ENCODE data around the gene PANX3. TPM values are rescaled to one million over a fixed set of nuclear protein-coding genes. Genes with fewer than 3 reads are reported as not detected.
A peak's percentile ranks its signal among the peaks of the same experiment; 100 is the strongest.

The PANX3 gene
- total and polyA plus RNA-seq, 4 donors: not detected

DNA sequence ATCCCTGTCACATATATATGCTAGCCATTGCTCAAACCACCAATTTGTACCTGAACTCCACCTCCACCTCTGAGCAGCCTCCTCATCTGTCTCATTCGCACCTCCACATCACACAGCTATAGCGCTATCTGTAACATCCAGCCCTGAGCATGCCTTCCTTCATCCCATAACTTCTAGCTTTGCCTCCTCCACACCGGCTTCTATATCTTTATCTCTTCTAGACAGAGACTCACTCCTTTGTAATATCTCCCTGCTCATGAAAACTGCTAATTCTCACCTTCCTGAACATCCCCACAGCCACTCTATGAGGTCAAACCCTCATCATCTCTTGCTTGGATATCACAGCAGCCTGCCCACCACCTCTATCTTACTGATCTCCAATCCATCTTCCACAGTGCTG, 56.4 kb downstream of the PANX3 start:
- H3K27ac ChIP-seq (ENCODE audit: low read depth in 1 of 2, low read length in 2 of 2): no peak overlapping the region
- H3K9me3 ChIP-seq (ENCODE audit: control insufficient read depth in 4 of 4, low read length in 3 of 4): no peaks in the 10 kb centered on the region
- WGBS: 97% methylated on average over 3 of the region's 3 CpGs
- H3K9ac ChIP-seq (ENCODE audit: low read depth in 1 of 2, low read length in 2 of 2): no peak overlapping the region
- DNase-seq (ENCODE audit: low spot score): no peak
- TF ChIP-seq, protein P1, sequence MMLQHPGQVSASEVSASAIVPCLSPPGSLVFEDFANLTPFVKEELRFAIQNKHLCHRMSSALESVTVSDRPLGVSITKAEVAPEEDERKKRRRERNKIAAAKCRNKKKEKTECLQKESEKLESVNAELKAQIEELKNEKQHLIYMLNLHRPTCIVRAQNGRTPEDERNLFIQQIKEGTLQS (IDR thresholded peaks at IDR 0.05): no peak
- TF ChIP-seq EGR1 (IDR thresholded peaks at IDR 0.05; ENCODE audit: low read depth in 2 of 2) (no peak), RXRA (IDR thresholded peaks at IDR 0.05) (no peak), HNF4A (conservative IDR thresholded peaks at IDR 0.05) (no peak), HNF4G (IDR thresholded peaks at IDR 0.05) (no peak), FOXA1 (IDR thresholded peaks at IDR 0.05) (no peak)
- TF ChIP-seq, protein P2, sequence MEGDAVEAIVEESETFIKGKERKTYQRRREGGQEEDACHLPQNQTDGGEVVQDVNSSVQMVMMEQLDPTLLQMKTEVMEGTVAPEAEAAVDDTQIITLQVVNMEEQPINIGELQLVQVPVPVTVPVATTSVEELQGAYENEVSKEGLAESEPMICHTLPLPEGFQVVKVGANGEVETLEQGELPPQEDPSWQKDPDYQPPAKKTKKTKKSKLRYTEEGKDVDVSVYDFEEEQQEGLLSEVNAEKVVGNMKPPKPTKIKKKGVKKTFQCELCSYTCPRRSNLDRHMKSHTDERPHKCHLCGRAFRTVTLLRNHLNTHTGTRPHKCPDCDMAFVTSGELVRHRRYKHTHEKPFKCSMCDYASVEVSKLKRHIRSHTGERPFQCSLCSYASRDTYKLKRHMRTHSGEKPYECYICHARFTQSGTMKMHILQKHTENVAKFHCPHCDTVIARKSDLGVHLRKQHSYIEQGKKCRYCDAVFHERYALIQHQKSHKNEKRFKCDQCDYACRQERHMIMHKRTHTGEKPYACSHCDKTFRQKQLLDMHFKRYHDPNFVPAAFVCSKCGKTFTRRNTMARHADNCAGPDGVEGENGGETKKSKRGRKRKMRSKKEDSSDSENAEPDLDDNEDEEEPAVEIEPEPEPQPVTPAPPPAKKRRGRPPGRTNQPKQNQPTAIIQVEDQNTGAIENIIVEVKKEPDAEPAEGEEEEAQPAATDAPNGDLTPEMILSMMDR (IDR thresholded peaks at IDR 0.05; ENCODE audit: low read depth, low read length, missing input control): no peak
- TF ChIP-seq, protein P3, sequence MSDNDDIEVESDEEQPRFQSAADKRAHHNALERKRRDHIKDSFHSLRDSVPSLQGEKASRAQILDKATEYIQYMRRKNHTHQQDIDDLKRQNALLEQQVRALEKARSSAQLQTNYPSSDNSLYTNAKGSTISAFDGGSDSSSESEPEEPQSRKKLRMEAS (IDR thresholded peaks at IDR 0.05): no peak
- H3K36me3 ChIP-seq (ENCODE audit: control insufficient read depth in 4 of 4, insufficient read depth in 3 of 4, low read depth in 1 of 4, low read length in 3 of 4): peaks cover 0 to 3% (median 1%) of the 10 kb centered on the region in 4 donors
- peaks cover 1 to 6% (median 1%) of the 10 kb centered on the region in 4 donors for H3K4me1 ChIP-seq (ENCODE audit: control insufficient read depth in 4 of 4, insufficient read depth in 4 of 4, low read length in 3 of 4)
- H3K4me3 ChIP-seq (ENCODE audit: low read depth in 1 of 3, low read length in 3 of 3): no peak overlapping the region
- no peaks in the 10 kb centered on the region for H3K27me3 ChIP-seq (ENCODE audit: control insufficient read depth in 4 of 4, insufficient read depth in 4 of 4, low read length in 3 of 4)

DNA sequence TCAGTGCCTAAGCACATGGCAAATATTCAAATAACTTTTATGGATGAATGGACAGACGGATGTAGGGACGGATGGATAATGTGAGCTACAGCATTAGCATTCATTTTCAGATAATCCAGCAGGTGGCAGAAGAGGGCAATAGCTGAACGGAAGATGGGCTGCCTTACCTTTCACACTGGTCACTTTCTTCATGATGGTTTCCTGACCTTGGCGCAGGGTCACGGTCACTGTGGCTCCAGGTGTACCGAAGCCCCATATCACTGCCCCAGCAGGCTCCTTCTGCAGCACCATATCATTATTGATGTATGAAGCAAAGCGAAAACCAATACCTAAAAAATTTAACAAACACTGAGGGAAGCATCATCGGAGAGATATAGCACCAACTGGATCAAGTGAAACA, 58.0 kb downstream of the PANX3 start:
- no peak for TF ChIP-seq SP1 (IDR thresholded peaks at IDR 0.05)
- peak; percentile 95 to 98 for TF ChIP-seq RAD21 (IDR thresholded peaks at IDR 0.05)
- peak in 1 of 2 donors; percentile 30 for TF ChIP-seq RXRA (IDR thresholded peaks at IDR 0.05)
- TF ChIP-seq, protein P2 (IDR thresholded peaks at IDR 0.05; ENCODE audit: low read depth, low read length, missing input control): peak; percentile 80
- Histone ChIP-seq H3K4me3 (ENCODE audit: low read depth in 1 of 3, low read length in 3 of 3) (no peak overlapping the region), H3K27me3 (ENCODE audit: control insufficient read depth in 4 of 4, insufficient read depth in 4 of 4, low read length in 3 of 4) (no peaks in the 10 kb centered on the region), H3K9ac (ENCODE audit: low read depth in 1 of 2, low read length in 2 of 2) (no peak overlapping the region), H3K4me1 (ENCODE audit: control insufficient read depth in 4 of 4, insufficient read depth in 4 of 4, low read length in 3 of 4) (peaks cover 7 to 17% (median 9%) of the 10 kb centered on the region in 4 donors), H3K36me3 (ENCODE audit: control insufficient read depth in 4 of 4, insufficient read depth in 3 of 4, low read depth in 1 of 4, low read length in 3 of 4) (peaks cover 0 to 3% (median 1%) of the 10 kb centered on the region in 4 donors), H3K9me3 (ENCODE audit: control insufficient read depth in 4 of 4, low read length in 3 of 4) (no peaks in the 10 kb centered on the region), H3K27ac (ENCODE audit: low read depth in 1 of 2, low read length in 2 of 2) (no peak overlapping the region)
- 23% methylated on average over 8 of the region's 8 CpGs for WGBS
- DNase-seq (ENCODE audit: low spot score): peak; percentile 46

Small RNAs within 50 kb of the gene (small RNA-seq; reads per million reads assigned to genes)
- not detected for gene RNA5SP352

Other genes with a start within 250 kb of the PANX3 start
- gene OR8B2, start 226.9 kb upstream of the PANX3 start, total RNA-seq: not detected
- gene OR8B2, start 226.9 kb upstream of the PANX3 start, polyA plus RNA-seq: not detected
- gene OR8B3, start 212.4 kb upstream of the PANX3 start, total RNA-seq: not detected
- not detected for gene OR8B3, start 212.4 kb upstream of the PANX3 start, polyA plus RNA-seq
- not detected for gene OR8B4, start 186.6 kb upstream of the PANX3 start, total RNA-seq
- gene OR8B4, start 186.6 kb upstream of the PANX3 start, polyA plus RNA-seq: not detected
- not detected for gene OR8B8, start 165.7 kb upstream of the PANX3 start, total RNA-seq
- gene OR8B8, start 165.7 kb upstream of the PANX3 start, polyA plus RNA-seq: not detected
- gene OR8B12, start 67.8 kb upstream of the PANX3 start, total RNA-seq: not detected
- not detected for gene OR8B12, start 67.8 kb upstream of the PANX3 start, polyA plus RNA-seq
- not detected for gene OR8A1, start 41.4 kb upstream of the PANX3 start, total RNA-seq
- not detected for gene OR8A1, start 41.4 kb upstream of the PANX3 start, polyA plus RNA-seq
- 10 to 100 TPM; 13.4 to 18.7 TPM for gene TBRG1, start 11.4 kb downstream of the PANX3 start, total RNA-seq
- gene TBRG1, start 11.4 kb downstream of the PANX3 start, polyA plus RNA-seq: 10 to 100 TPM; 14.3 to 32.4 TPM
- 10 to 100 TPM in 1 of 2 donors, 1 to 10 TPM in 1; 6.4 to 11.5 TPM for gene SIAE, start 62.3 kb downstream of the PANX3 start, total RNA-seq
- gene SIAE, start 62.3 kb downstream of the PANX3 start, polyA plus RNA-seq: 10 to 100 TPM; 11.0 to 33.9 TPM
- 1 to 10 TPM; 1.2 to 3.2 TPM for gene SPA17, start 62.5 kb downstream of the PANX3 start, total RNA-seq
- 1 to 10 TPM in 1 of 2 donors, under 1 TPM in 1; 0.47 to 2.5 TPM for gene SPA17, start 62.5 kb downstream of the PANX3 start, polyA plus RNA-seq
- gene NRGN, start 128.5 kb downstream of the PANX3 start, total RNA-seq: 1 to 10 TPM in 1 of 2 donors, not detected in 1; 1.7 TPM
- gene NRGN, start 128.5 kb downstream of the PANX3 start, polyA plus RNA-seq: 1 to 10 TPM in 1 of 2 donors, under 1 TPM in 1; 0.51 to 1.6 TPM
- gene VSIG2, start 140.8 kb downstream of the PANX3 start, total RNA-seq: under 1 TPM in 1 of 2 donors, not detected in 1; 0.75 TPM
- gene VSIG2, start 140.8 kb downstream of the PANX3 start, polyA plus RNA-seq: 1 to 10 TPM in 1 of 2 donors, under 1 TPM in 1; 0.51 to 1.3 TPM
- 1 to 10 TPM; 4.0 to 9.8 TPM for gene ESAM, start 150.9 kb downstream of the PANX3 start, total RNA-seq
- 10 to 100 TPM in 1 of 2 donors, 1 to 10 TPM in 1; 9.9 to 15.6 TPM for gene ESAM, start 150.9 kb downstream of the PANX3 start, polyA plus RNA-seq
- gene MSANTD2, start 189.0 kb downstream of the PANX3 start, total RNA-seq: 1 to 10 TPM; 3.0 to 7.7 TPM
- 1 to 10 TPM; 1.6 to 1.7 TPM for gene MSANTD2, start 189.0 kb downstream of the PANX3 start, polyA plus RNA-seq

Measured in liver (tissue), 10 donors.